HepG2 (cell line): Measurements from ENCODE around the gene UQCRHL. TPM values are rescaled to one million over a fixed set of nuclear protein-coding genes. Genes with fewer than 3 reads are reported as not detected.

ENCODE experiments used
- ATAC-seq: fragments of 200-7000 bp; cut with Tn5 transposase; 3 replicates; pipeline ENCODE4 v1.9.1; 2020; ENCODE audit warnings: mild to moderate bottlenecking, moderate library complexity
- BruUV-seq: library from RNA; stranded (reverse); fragments of 400-500 nt; replicated peaks from 2 replicates; lab custom pipeline; 2021; lab: Mats Ljungman, UMichigan
- CTCF ChIA-PET: fragments of 300-600 bp; formaldehyde crosslinking; extraction: SDS; loops from one replicate; lab custom pipeline; 2021; ENCODE audit warnings: low total read pairs, inconsistent platforms, low intra/inter-chr PET ratio; lab: Yijun Ruan, JAX
- POLR2A ChIA-PET: fragments of 350-600 bp; sonication (Branson Sonifier 250); formaldehyde crosslinking; loops from one replicate; lab custom pipeline; 2020; ENCODE audit warnings: antibody characterized with exemption, inconsistent platforms; lab: Yijun Ruan, JAX
- DNase-seq: peaks from one replicate; pipeline ENCODE4 v3.0.0-alpha.2; 2015; ENCODE audit warnings: low spot score
- FAIRE-seq: peaks from 3 replicates; lab custom pipeline; 2011; peaks lifted over from hg19 to GRCh38; lab: Jason Lieb, UNC
- H2AFZ ChIP-seq: one replicate; pipeline ENCODE4 v1.6.1; 2011; ENCODE audit warnings: low read length, inconsistent platforms
- H3K27ac ChIP-seq: fragments of 300-600 bp; 3 replicates; pipeline ENCODE4 v1.8.0; 2011; ENCODE audit warnings: mixed run types, mild to moderate bottlenecking, mixed read lengths, low read length, inconsistent platforms; ENCODE audit not compliant: insufficient read depth; ENCODE audit errors: extremely low read length
- H3K27me3 ChIP-seq, 2 experiments: fragments of 200-600 bp in 1 of 2; 2 replicates in 1 of 2; 3 replicates in 1 of 2; pipeline versions ENCODE4 v1.6.0 to v1.8.0; 2011; ENCODE audit warnings: low read length in 2 of 2, mild to moderate bottlenecking in 2 of 2, moderate library complexity in 2 of 2, inconsistent platforms in 1 of 2; ENCODE audit not compliant: insufficient read depth in 2 of 2, control insufficient read depth in 1 of 2
- H3K36me3 ChIP-seq, 2 experiments: fragments of 200-600 bp in 1 of 2; replicated peaks in 1 of 2; 2 replicates in 1 of 2; 3 replicates in 1 of 2; pipeline versions ENCODE4 v1.5.1 to v1.8.0; 2011; ENCODE audit warnings: low read length in 2 of 2, inconsistent platforms in 1 of 2; ENCODE audit not compliant: insufficient read depth in 2 of 2, control insufficient read depth in 1 of 2
- H3K4me1 ChIP-seq: 2 replicates; pipeline ENCODE4 v1.5.1; 2012; ENCODE audit warnings: low read length, inconsistent platforms; ENCODE audit not compliant: insufficient read depth
- H3K4me2 ChIP-seq: 2 replicates; pipeline ENCODE4 v1.6.0; 2011; ENCODE audit warnings: low read depth, low read length, inconsistent platforms
- H3K4me3 ChIP-seq, 3 experiments: fragments of 200-600 bp in 1 of 3; sonication (generic), shearing (Covaris generic) in 1 of 3; replicated peaks in 1 of 3; 2 replicates each; pipeline ENCODE4 v1.5.1; 2011 to 2016; ENCODE audit warnings: low read length in 3 of 3, inconsistent platforms in 2 of 3, low read depth in 2 of 3, mild to moderate bottlenecking in 2 of 3, control low read depth in 1 of 3, mixed read lengths in 1 of 3; ENCODE audit not compliant: insufficient read depth in 1 of 3
- H3K79me2 ChIP-seq: one replicate; pipeline ENCODE4 v1.6.1; 2011; ENCODE audit warnings: low read length, inconsistent platforms; ENCODE audit not compliant: insufficient read depth
- H3K9ac ChIP-seq: 2 replicates; pipeline ENCODE4 v1.6.0; 2011; ENCODE audit warnings: mild to moderate bottlenecking, low read depth, low read length, inconsistent platforms; ENCODE audit not compliant: insufficient read depth
- H3K9me3 ChIP-seq: 2 replicates; pipeline ENCODE4 v1.5.1; 2012; ENCODE audit warnings: mild to moderate bottlenecking, low read length
- H4K20me1 ChIP-seq: 2 replicates; pipeline ENCODE4 v1.6.0; 2011; ENCODE audit warnings: inconsistent platforms, mild to moderate bottlenecking, low read length, moderate library complexity; ENCODE audit not compliant: insufficient read depth
- AGO1 ChIP-seq: fragments of 200-400 bp; formaldehyde crosslinking; IDR thresholded peaks from 2 replicates; pipeline ENCODE4 v1.6.1; 2017; ENCODE audit warnings: mild to moderate bottlenecking, low read depth, low read length, moderate library complexity; ENCODE audit not compliant: poor library complexity, severe bottlenecking
- ATF7-NPFF ChIP-seq: sonication (generic); formaldehyde crosslinking; IDR thresholded peaks from 2 replicates; pipeline ENCODE4 v1.8.1; 2023; ENCODE audit warnings: mild to moderate bottlenecking, low read depth, missing genetic modification reagents, moderate library complexity
- KDM2A ChIP-seq: sonication (generic); formaldehyde crosslinking; IDR thresholded peaks from 2 replicates; pipeline ENCODE4 v1.4.0; 2020; ENCODE audit warnings: low read depth, missing genetic modification reagents, borderline replicate concordance
- MTF1 ChIP-seq: sonication (generic); formaldehyde crosslinking; IDR thresholded peaks from 2 replicates; pipeline ENCODE4 v1.5.0; 2020; ENCODE audit warnings: missing genetic modification reagents
- NFE2 ChIP-seq: sonication (generic); formaldehyde crosslinking; IDR thresholded peaks from 2 replicates; pipeline ENCODE4 v1.4.0; 2020; ENCODE audit warnings: missing genetic modification reagents
- SRF ChIP-seq: IDR thresholded peaks from 2 replicates; pipeline ENCODE4 v1.6.1; 2011; ENCODE audit warnings: mild to moderate bottlenecking, low read depth, low read length, moderate library complexity
- ZC3H13 ChIP-seq: sonication (generic); formaldehyde crosslinking; IDR thresholded peaks from 2 replicates; pipeline ENCODE4 v1.8.1; 2023; ENCODE audit warnings: mild to moderate bottlenecking, missing genetic modification reagents, moderate library complexity
- ZFP82 ChIP-seq: sonication (generic); formaldehyde crosslinking; IDR thresholded peaks from 2 replicates; pipeline ENCODE4 v1.5.1; 2020; ENCODE audit warnings: mild to moderate bottlenecking, missing genetic modification reagents, borderline replicate concordance
- ZNF124 ChIP-seq: sonication (generic); formaldehyde crosslinking; IDR thresholded peaks from 2 replicates; pipeline ENCODE4 v1.4.0; 2020; ENCODE audit warnings: missing genetic modification reagents
- ZNF317 ChIP-seq: sonication (generic); formaldehyde crosslinking; IDR thresholded peaks from 2 replicates; pipeline ENCODE4 v1.5.0; 2020; ENCODE audit warnings: mild to moderate bottlenecking, missing genetic modification reagents
- ZSCAN31 ChIP-seq: sonication (generic); formaldehyde crosslinking; IDR thresholded peaks from 2 replicates; pipeline ENCODE4 v1.5.0; 2020; ENCODE audit warnings: low read depth, mild to moderate bottlenecking, missing genetic modification reagents
- WGBS: methylation state at CpG from one replicate; pipeline ENCODE4 v1.1.6; 2017; ENCODE audit warnings: low lambda C conversion rate; 5-methylcytosine and 5-hydroxymethylcytosine counted together
- in situ Hi-C: cut with HindIII; loops from 2 replicates; pipeline ENCODE4 v1.10.0; 2017; ENCODE audit warnings: low pct_unique_long_range_greater_than_20kb; ENCODE audit not compliant: extremely low pct_ligation_motif_present
- intact Hi-C: fragments of 100-400 bp; cut with micrococcal nuclease; formaldehyde crosslinking; loops from one replicate; pipeline ENCODE4 v1.10.0; 2022; ENCODE audit not compliant: unreplicated experiment
- polyA plus RNA-seq, 8 experiments: library from polyadenylated mRNA; depleted of rRNA in 3 of 8; stranded (reverse) in 7 of 8; unstranded in 1 of 8; fragments of >200 nt; fragmentation: Illumina TruSeq in 4 of 8; extraction: Trizol in 4 of 8; gene quantifications; 2 replicates each; pipeline versions ENCODE4 v1.2.1 to v1.2.3, GENCODE V29; 2011 to 2016; ENCODE audit warnings: low read depth in 4 of 8, missing spikeins in 1 of 8, mixed read lengths in 1 of 8; ENCODE audit not compliant: insufficient read depth in 1 of 8
- total RNA-seq, 5 experiments: library from RNA; depleted of rRNA; stranded (reverse); fragments of >200 nt; fragmentation: Illumina TruSeq; extraction: Trizol; gene quantifications; 2 replicates each; pipeline ENCODE4 v1.2.3, GENCODE V29; 2016; ENCODE audit warnings: low read depth in 1 of 5
- TF ChIP-seq, protein P1 (sequence below): sonication (generic); formaldehyde crosslinking; IDR thresholded peaks from 2 replicates; pipeline ENCODE4 v1.4.0; 2020; ENCODE audit warnings: mild to moderate bottlenecking, missing genetic modification reagents
- TF ChIP-seq, protein P2 (sequence below): sonication (generic); formaldehyde crosslinking; IDR thresholded peaks from 2 replicates; pipeline ENCODE4 v1.4.0; 2020; ENCODE audit warnings: missing genetic modification reagents, borderline replicate concordance
- TF ChIP-seq, protein P3 (sequence below): sonication (generic); formaldehyde crosslinking; IDR thresholded peaks from 2 replicates; pipeline ENCODE4 v1.8.0; 2022; ENCODE audit warnings: mild to moderate bottlenecking, missing genetic modification reagents, moderate library complexity

The UQCRHL gene
- total and polyA plus RNA-seq, 2 of the 13 experiments (the other 11 are each of a cell fraction or from before 2014, with no cell fraction given): 1.8 to 2.3 TPM

DNA sequence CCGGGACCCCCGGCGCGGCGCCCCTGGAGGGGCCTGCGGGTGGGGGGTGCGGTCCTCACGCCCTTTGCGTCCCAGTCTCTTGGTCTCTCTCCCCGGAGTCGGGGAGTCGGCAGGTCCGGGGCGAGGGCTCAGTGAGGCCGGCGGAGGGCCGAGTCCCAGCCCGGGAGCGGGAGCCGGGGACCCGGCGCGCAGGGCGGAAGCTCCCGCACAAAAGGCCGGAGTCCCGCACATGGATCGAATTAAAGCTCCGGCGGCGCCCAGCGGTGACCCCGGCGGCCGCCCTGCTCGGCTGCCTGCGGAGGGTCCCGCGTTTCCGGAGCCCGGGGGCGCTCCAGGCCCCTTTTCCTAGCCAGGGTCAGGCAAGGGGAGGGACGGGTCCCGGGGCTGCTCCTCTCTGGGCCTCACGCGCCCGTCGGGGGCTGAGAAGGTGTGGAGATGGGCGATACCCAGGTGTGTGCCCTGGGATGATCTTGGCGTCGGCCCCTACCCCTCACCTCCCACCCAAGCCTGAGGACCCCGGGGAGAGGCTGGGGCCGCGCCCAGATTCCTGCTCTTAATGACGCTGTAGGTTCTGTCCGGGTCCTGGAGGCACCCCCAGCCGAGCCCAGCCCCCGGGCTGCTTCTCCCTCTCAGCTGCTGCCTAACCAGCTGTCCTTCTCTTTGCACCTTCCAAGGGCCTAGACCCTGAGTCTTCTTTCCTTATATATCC, 48.3 kb downstream of the UQCRHL start (continued):
- TF ChIP-seq ZSCAN31 (CRISPR knock-in tag): no peak
- TF ChIP-seq, protein P1, sequence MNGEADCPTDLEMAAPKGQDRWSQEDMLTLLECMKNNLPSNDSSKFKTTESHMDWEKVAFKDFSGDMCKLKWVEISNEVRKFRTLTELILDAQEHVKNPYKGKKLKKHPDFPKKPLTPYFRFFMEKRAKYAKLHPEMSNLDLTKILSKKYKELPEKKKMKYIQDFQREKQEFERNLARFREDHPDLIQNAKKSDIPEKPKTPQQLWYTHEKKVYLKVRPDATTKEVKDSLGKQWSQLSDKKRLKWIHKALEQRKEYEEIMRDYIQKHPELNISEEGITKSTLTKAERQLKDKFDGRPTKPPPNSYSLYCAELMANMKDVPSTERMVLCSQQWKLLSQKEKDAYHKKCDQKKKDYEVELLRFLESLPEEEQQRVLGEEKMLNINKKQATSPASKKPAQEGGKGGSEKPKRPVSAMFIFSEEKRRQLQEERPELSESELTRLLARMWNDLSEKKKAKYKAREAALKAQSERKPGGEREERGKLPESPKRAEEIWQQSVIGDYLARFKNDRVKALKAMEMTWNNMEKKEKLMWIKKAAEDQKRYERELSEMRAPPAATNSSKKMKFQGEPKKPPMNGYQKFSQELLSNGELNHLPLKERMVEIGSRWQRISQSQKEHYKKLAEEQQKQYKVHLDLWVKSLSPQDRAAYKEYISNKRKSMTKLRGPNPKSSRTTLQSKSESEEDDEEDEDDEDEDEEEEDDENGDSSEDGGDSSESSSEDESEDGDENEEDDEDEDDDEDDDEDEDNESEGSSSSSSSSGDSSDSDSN (CRISPR knock-in tag): peak; percentile 73
- 0 out of 2 replicates have a peak, but pooled peaks have one; percentile 42 for TF ChIP-seq KDM2A (CRISPR knock-in tag)
- TF ChIP-seq SRF: no peak
- TF ChIP-seq ATF7-NPFF (CRISPR knock-in tag): no peak
- TF ChIP-seq ZFP82: 0 out of 2 replicates have a peak, but pooled peaks have one; percentile 39
- TF ChIP-seq MTF1 (CRISPR knock-in tag): no peak

DNA sequence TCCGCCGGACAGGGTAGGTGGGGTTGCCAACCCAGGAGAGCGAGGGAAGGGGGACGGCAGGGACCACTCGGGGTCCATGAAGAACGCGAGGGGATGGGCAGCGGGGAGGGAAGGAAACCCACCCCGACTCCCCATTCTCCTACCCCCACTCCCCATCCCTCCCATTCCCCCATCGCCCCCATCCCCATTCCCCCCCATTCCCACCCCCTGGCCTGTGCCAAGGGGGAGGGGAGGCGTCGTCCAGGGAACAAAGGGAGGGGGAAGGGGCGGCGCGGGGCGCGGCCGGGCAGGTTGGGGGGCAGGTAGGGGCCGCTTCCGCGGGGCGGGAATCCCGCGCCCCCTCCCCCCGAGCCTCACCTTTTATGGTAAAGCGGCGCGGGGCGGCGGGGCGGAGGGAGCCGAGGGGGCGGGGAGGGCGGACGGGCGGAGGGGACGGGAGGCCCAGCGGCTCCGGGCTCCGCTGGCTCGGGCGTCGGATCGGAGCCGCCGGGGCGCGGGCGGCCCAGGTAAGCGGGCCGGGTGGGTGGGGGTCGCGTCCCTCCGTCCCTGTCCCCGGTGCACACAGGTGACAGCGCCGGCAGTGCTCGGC, 49.0 kb downstream of the UQCRHL start, which contains the start of gene FBLIM1:
TSS of gene FBLIM1 (plus strand) at position 453 of the 589 bp plus-strand sequence. CDS start 6,189 bp downstream, outside the sequence.
- peaks cover 56% of the 10 kb centered on the region for H3K4me1 ChIP-seq
- intact Hi-C loops: no loop called here
- CTCF ChIA-PET: no interaction called here
- peak within 1 kb of the TSS; percentile 91 for H3K4me2 ChIP-seq
- in situ Hi-C loops: no loop called here
- peaks cover 2% of the 10 kb centered on the region for H3K79me2 ChIP-seq
- H4K20me1 ChIP-seq: no peaks in the 10 kb centered on the region
- no peak within 1 kb of the TSS for H2AFZ ChIP-seq
- POLR2A ChIA-PET: interaction anchor here (1.2 kb wide), 2 partner anchors 21 to 33 kb away, joined by 3 read pairs; no protein-coding TSS in a partner anchor
- H3K27me3 ChIP-seq: peaks cover 0 to 18% of the 10 kb centered on the region in 2 experiments; a peak in 3 of 5 replicates
- H3K9me3 ChIP-seq: no peaks in the 10 kb centered on the region
- H3K27ac ChIP-seq: no peak within 1 kb of the TSS
- no peak for FAIRE-seq
- no peaks in the 10 kb centered on the region for H3K36me3 ChIP-seq
- ATAC-seq: peak; percentile 30
- no TSS peak for BruUV-seq
- H3K4me3 ChIP-seq: peak within 1 kb of the TSS; percentile 65 to 82 (median 74)
- H3K9ac ChIP-seq: peak within 1 kb of the TSS; percentile 72
- no peak for DNase-seq
- 0% methylated on average over 15 of the region's 58 CpGs for WGBS
- TF ChIP-seq ZC3H13 (CRISPR knock-in tag): no peak
- no peak for TF ChIP-seq NFE2 (CRISPR knock-in tag)
- TF ChIP-seq, protein P2, sequence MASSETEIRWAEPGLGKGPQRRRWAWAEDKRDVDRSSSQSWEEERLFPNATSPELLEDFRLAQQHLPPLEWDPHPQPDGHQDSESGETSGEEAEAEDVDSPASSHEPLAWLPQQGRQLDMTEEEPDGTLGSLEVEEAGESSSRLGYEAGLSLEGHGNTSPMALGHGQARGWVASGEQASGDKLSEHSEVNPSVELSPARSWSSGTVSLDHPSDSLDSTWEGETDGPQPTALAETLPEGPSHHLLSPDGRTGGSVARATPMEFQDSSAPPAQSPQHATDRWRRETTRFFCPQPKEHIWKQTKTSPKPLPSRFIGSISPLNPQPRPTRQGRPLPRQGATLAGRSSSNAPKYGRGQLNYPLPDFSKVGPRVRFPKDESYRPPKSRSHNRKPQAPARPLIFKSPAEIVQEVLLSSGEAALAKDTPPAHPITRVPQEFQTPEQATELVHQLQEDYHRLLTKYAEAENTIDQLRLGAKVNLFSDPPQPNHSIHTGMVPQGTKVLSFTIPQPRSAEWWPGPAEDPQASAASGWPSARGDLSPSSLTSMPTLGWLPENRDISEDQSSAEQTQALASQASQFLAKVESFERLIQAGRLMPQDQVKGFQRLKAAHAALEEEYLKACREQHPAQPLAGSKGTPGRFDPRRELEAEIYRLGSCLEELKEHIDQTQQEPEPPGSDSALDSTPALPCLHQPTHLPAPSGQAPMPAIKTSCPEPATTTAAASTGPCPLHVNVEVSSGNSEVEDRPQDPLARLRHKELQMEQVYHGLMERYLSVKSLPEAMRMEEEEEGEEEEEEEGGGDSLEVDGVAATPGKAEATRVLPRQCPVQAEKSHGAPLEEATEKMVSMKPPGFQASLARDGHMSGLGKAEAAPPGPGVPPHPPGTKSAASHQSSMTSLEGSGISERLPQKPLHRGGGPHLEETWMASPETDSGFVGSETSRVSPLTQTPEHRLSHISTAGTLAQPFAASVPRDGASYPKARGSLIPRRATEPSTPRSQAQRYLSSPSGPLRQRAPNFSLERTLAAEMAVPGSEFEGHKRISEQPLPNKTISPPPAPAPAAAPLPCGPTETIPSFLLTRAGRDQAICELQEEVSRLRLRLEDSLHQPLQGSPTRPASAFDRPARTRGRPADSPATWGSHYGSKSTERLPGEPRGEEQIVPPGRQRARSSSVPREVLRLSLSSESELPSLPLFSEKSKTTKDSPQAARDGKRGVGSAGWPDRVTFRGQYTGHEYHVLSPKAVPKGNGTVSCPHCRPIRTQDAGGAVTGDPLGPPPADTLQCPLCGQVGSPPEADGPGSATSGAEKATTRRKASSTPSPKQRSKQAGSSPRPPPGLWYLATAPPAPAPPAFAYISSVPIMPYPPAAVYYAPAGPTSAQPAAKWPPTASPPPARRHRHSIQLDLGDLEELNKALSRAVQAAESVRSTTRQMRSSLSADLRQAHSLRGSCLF (CRISPR knock-in tag): no peak
- TF ChIP-seq AGO1: peak; percentile 3
- no peak for TF ChIP-seq ZNF124 (CRISPR knock-in tag)
- no peak for TF ChIP-seq ZNF317 (CRISPR knock-in tag)
- peak; percentile 80 for TF ChIP-seq SRF
- TF ChIP-seq, protein P3, sequence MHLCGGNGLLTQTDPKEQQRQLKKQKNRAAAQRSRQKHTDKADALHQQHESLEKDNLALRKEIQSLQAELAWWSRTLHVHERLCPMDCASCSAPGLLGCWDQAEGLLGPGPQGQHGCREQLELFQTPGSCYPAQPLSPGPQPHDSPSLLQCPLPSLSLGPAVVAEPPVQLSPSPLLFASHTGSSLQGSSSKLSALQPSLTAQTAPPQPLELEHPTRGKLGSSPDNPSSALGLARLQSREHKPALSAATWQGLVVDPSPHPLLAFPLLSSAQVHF (CRISPR knock-in tag): no peak
